ENCODE data around the gene USF1.

DNA sequence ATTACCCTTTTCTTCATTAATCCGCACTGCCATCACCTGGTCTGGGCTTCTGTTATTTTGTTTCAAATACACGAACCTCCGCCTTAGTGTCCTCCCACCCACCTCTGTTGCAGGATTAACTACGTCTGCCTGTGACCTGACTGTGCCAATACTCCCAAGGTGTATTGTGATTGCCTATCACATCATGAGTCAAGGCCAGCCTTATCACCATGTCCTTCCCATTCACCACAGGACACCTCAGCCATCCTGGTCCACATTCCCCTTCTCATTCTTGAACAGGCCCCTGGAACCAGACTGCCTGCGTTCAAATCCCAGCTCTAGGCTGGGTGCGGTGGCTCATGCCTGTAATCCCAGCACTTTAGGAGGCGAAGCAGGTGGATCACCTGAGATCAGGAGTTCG, 39.2 kb downstream of the USF1 start:
- no peak for TF ChIP-seq GATA2 (IDR thresholded peaks at IDR 0.05; ENCODE audit: low read depth, low read length)
- TF ChIP-seq GATA3 (IDR thresholded peaks at IDR 0.05; ENCODE audit: low read depth, low read length): no peak

All from SH-SY5Y (cell line).